ENCODE data around the gene RTKN2.

DNA sequence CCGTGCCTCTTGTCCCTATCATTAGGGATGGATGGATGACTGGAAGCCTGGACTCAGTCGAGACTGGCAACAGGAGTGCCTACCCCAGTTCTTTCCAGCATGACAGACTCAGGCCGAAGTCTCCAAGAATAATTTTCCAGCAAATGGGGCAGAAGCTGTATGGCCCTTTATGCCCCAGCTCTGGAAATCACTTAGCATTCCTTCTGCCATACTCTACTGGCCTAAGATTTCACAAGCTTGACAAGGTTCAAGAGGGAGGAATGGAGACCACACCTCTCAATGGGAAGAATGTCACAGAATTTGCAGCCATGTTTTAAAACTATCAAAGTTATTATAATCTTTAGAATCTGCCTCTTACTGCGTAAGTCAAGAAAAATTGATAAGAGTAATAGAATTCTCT lies 39.0 kb upstream of the RTKN2 start:
- TF ChIP-seq, protein P1, sequence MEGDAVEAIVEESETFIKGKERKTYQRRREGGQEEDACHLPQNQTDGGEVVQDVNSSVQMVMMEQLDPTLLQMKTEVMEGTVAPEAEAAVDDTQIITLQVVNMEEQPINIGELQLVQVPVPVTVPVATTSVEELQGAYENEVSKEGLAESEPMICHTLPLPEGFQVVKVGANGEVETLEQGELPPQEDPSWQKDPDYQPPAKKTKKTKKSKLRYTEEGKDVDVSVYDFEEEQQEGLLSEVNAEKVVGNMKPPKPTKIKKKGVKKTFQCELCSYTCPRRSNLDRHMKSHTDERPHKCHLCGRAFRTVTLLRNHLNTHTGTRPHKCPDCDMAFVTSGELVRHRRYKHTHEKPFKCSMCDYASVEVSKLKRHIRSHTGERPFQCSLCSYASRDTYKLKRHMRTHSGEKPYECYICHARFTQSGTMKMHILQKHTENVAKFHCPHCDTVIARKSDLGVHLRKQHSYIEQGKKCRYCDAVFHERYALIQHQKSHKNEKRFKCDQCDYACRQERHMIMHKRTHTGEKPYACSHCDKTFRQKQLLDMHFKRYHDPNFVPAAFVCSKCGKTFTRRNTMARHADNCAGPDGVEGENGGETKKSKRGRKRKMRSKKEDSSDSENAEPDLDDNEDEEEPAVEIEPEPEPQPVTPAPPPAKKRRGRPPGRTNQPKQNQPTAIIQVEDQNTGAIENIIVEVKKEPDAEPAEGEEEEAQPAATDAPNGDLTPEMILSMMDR (IDR thresholded peaks at IDR 0.05; ENCODE audit: insufficient read depth, low read length, poor library complexity, severe bottlenecking), result no peak
- TF ChIP-seq EZH2phosphoT487 (conservative IDR thresholded peaks at IDR 0.05; ENCODE audit: low read length), result no peak

All from SU-DHL-6 (cell line).